Effector memory CD8-positive, alpha-beta T cell (primary cell): ENCODE data around the gene PHC1.
"Not testable (repeated sequence)": the region's sequence is repeated elsewhere in the genome, so short reads cannot be mapped to it uniquely, and the experiment has no call there.

ENCODE experiments used
- ATAC-seq: fragments of 150-1000 bp; cut with Tn5 transposase; replicated peaks from 2 replicates; pipeline ENCODE4 v1.10.0; 2021; ENCODE audit warnings: mild to moderate bottlenecking, moderate library complexity
- DNase-seq, 3 experiments: peaks; one replicate each; pipeline ENCODE4 v3.0.0; 2021
- H3K27ac Mint-ChIP-seq, 2 donors: one replicate each; pipeline ENCODE4 v1.8.0; 2022; ENCODE audit warnings: mild to moderate bottlenecking in 2 of 2, mixed read lengths in 2 of 2, moderate library complexity in 2 of 2
- H3K27me3 Mint-ChIP-seq, 2 donors: one replicate each; pipeline ENCODE4 v1.8.0; 2022; ENCODE audit warnings: mixed read lengths in 2 of 2
- H3K36me3 Mint-ChIP-seq: one replicate; pipeline ENCODE4 v1.8.0; 2022; ENCODE audit warnings: mild to moderate bottlenecking, moderate library complexity, mixed read lengths; ENCODE audit not compliant: insufficient read depth
- H3K4me1 Mint-ChIP-seq, 2 donors: one replicate each; pipeline ENCODE4 v1.8.0; 2022; ENCODE audit warnings: low read depth in 2 of 2, mixed read lengths in 2 of 2
- H3K4me3 Mint-ChIP-seq, 2 donors: one replicate each; pipeline ENCODE4 v1.8.0; 2022; ENCODE audit warnings: mild to moderate bottlenecking in 2 of 2, mixed read lengths in 2 of 2, moderate library complexity in 2 of 2
- H3K9me3 Mint-ChIP-seq, 2 donors: one replicate each; pipeline ENCODE4 v1.8.0; 2022; ENCODE audit warnings: mixed read lengths in 2 of 2

Gene PHC1

DNA sequence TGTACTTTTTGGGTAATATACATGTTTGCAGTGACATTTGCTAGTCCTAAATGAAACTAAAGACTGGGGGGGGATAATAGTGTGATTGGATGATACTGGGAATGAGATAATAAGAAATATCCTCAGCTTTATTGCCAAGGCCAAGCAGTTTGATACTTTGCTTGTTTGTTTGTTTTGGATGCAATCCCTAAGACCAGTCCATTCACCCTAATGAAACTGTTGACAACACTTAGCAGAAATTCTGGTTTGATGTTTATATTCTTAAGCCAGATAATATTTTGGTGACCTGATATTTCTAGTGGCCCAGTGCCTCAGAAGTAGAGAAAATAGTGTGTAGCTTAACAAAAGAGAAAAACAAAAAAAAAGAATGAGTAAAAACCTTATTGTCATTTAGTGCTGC lies 1.8 kb downstream of the PHC1 start:
- no peak for ATAC-seq
- Mint-ChIP-seq H3K36me3 (peaks cover 7% of the 10 kb centered on the region), H3K27me3 (no peaks in the 10 kb centered on the region), H3K9me3 (no peaks in the 10 kb centered on the region), H3K27ac (no peak overlapping the region), H3K4me1 (peaks cover 4 to 9% of the 10 kb centered on the region in 2 donors), H3K4me3 (no peak overlapping the region)
- DNase-seq = no peak

DNA sequence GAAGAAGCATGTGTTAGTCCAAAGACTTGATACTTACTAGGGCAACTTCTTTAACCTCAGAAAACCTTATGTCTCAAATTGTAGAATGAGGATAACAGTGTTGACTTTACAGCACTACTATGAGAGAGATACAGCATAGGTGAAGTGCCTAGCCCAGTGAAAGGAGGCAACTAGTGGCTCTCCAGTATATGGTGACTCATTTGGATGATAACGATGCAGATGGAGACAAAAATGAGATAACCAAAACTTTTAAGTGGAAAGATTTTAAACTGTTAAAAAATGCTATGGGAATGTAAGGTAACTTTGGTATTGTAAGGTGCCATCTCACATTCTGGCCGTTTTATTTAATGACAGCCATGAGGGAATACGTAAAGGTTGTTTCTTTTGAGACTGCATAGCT lies 2.7 kb downstream of the PHC1 start:
- no peak for ATAC-seq
- Mint-ChIP-seq H3K4me1 (peaks cover 4 to 9% of the 10 kb centered on the region in 2 donors), H3K27ac (no peak overlapping the region), H3K36me3 (peaks cover 10% of the 10 kb centered on the region), H3K4me3 (no peak overlapping the region), H3K9me3 (no peaks in the 10 kb centered on the region), H3K27me3 (no peaks in the 10 kb centered on the region)
- no peak for DNase-seq

DNA sequence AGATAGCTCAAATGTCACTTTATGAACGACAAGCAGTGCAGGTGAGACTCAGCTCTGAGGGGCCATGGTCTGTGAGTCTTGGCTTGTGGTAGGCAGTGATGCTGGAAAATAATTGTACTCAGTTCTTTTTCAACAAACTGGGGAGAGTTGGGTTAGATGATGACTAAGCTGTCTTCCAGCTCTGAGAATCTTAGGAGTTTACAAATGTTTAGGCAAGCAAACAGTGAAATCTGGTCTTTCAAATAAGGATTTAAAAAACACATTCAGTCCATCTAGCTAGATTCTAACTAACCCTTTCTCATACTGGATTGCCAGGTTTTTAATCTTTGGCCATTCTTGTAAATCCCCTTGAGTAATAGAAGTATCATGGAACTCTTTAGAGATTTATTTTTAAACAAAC lies 3.4 kb downstream of the PHC1 start:
- Mint-ChIP-seq H3K9me3 (no peaks in the 10 kb centered on the region), H3K36me3 (peaks cover 14% of the 10 kb centered on the region), H3K27me3 (no peaks in the 10 kb centered on the region), H3K27ac (no peak overlapping the region), H3K4me3 (no peak overlapping the region), H3K4me1 (peaks cover 4 to 9% of the 10 kb centered on the region in 2 donors)
- ATAC-seq (no peak), DNase-seq (no peak)

DNA sequence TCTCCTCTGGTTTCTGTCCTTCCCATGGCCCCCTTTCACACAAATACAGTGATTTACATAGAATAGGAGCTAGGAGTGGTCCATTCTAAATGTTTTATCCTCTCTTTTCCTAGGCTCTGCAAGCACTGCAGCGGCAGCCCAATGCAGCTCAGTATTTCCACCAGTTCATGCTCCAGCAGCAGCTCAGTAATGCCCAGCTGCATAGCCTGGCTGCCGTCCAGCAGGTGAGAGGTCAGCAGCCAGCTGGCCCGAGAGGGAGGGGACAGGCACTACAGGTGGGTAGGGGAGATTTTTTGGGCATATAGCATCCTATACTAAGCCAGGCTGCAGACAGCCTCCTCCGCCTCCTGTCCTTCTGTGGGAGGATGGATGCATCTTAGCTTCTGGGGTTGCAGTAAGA lies 5.3 kb downstream of the PHC1 start:
- H3K27me3 Mint-ChIP-seq, ATAC-seq, H3K27ac Mint-ChIP-seq, H3K4me3 Mint-ChIP-seq, H3K4me1 Mint-ChIP-seq, DNase-seq, H3K9me3 Mint-ChIP-seq: not testable (repeated sequence)
- H3K36me3 Mint-ChIP-seq = peaks cover 14% of the 10 kb centered on the region

DNA sequence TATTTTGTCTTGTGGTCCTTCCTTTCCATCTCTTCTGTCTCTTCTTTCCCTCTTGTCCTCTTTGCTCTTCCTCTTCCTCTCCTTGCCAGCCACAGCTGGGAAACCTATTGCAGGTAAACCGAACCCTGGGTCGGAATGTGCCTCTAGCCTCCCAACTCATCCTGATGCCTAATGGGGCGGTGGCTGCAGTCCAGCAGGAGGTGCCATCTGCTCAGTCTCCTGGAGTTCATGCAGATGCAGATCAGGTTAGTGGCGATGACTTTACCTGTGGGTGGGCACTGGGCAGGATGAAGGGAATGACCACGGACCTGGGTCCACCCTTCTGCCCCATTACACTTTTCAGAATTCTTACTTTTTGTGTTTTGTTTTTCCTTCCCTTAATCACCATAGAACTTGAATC lies 8.2 kb downstream of the PHC1 start:
- no peak overlapping the region for H3K27ac Mint-ChIP-seq
- H3K4me1 Mint-ChIP-seq = peaks cover 0 to 3% of the 10 kb centered on the region in 2 donors
- H3K36me3 Mint-ChIP-seq = peaks cover 14% of the 10 kb centered on the region
- H3K9me3 Mint-ChIP-seq = no peaks in the 10 kb centered on the region
- DNase-seq (no peak), ATAC-seq (no peak)
- H3K27me3 Mint-ChIP-seq = no peaks in the 10 kb centered on the region
- no peak overlapping the region for H3K4me3 Mint-ChIP-seq

DNA sequence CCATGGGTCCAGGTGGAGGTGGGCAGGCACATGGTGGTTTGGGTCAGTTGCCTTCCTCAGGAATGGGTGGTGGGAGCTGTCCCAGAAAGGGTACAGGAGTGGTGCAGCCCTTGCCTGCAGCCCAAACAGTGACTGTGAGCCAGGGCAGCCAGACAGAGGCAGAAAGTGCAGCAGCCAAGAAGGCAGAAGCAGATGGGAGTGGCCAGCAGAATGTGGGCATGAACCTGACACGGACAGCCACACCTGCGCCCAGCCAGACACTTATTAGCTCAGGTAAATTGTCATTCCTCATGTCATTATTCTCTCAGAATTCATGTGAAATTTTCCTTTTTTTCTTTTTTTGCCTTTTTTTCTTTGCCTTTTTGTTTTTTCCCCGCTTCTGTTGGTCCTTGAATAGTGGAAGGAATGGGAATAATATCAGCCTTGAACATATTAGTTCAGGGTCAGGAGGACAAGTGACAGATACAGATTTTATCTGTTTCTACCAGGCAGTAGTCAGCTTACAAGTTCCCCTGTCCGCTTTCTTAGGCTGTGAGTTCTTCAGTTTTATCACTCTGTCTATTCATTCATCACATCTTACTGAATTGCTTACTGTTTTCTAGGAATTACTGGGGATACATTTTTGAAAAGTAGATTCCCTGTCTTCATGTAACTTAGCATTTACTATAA lies 16.5 kb downstream of the PHC1 start:
- not testable (repeated sequence) for H3K27ac Mint-ChIP-seq, H3K27me3 Mint-ChIP-seq, DNase-seq, H3K9me3 Mint-ChIP-seq, H3K4me1 Mint-ChIP-seq, H3K36me3 Mint-ChIP-seq, ATAC-seq, H3K4me3 Mint-ChIP-seq

GRCh38 chr12:8932464-8932863 lies 18.2 kb downstream of the PHC1 start:
- not testable (repeated sequence) for H3K27ac Mint-ChIP-seq, H3K27me3 Mint-ChIP-seq, ATAC-seq, H3K9me3 Mint-ChIP-seq, DNase-seq, H3K4me3 Mint-ChIP-seq, H3K4me1 Mint-ChIP-seq
- H3K36me3 Mint-ChIP-seq = peaks cover 11% of the 10 kb centered on the region

- Mint-ChIP-seq H3K36me3 (peaks cover 19% of the 10 kb centered on the region), H3K27ac (peak overlapping the region in 1 of 2 donors; percentile 62)
- H3K9me3 Mint-ChIP-seq, ATAC-seq, H3K27me3 Mint-ChIP-seq, DNase-seq, H3K4me1 Mint-ChIP-seq, H3K4me3 Mint-ChIP-seq: not testable (repeated sequence)
Measured at GRCh38 chr12:8934080-8934479, 19.8 kb downstream of the PHC1 start.

DNA sequence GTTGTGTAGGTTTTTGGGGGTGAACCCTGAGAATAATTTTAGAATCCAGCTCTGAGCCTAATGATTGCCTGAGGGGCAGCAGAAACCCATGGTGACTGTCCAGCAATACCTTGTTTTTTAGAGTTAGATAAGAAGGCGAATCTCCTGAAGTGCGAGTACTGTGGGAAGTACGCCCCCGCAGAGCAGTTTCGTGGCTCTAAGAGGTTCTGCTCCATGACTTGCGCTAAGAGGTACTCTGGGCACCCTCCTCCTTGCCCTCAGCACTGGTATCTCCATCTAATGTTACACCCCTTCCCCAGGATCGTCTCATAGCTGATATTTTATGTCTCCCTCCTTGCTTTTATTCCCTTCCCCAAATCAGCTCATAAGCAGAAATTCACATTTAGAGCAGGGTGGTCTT lies 22.4 kb downstream of the PHC1 start:
- Mint-ChIP-seq H3K4me3 (no peak overlapping the region), H3K36me3 (peaks cover 34% of the 10 kb centered on the region), H3K27ac (peak overlapping the region in 1 of 2 donors; percentile 6), H3K27me3 (no peaks in the 10 kb centered on the region), H3K9me3 (no peaks in the 10 kb centered on the region), H3K4me1 (peaks cover 0 to 1% of the 10 kb centered on the region in 2 donors)
- no peak for ATAC-seq
- no peak for DNase-seq

DNA sequence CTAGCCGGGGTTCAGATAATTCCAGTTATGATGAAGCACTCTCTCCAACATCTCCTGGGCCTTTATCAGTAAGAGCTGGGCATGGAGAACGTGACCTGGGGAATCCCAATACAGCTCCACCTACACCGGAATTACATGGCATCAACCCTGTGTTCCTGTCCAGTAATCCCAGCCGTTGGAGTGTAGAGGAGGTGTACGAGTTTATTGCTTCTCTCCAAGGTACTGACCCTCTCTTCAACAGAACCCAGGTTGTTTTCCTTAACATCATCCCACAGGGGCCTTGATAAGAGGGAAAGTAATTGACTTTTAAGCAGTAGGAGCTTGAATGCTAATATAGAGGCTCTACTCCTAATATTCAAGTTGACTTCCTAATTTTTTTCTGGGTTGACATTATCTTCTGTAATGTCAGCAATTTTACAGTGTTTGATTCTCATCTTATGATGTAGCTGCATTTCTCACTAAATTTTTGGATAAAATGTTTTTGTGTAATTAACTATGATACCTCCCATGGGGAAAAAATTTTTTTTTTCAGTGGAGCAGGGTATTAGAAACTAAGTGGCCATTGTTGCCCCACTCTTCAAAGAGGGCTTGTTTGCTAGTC lies 23.6 kb downstream of the PHC1 start:
- not testable (repeated sequence) for H3K4me3 Mint-ChIP-seq, H3K27ac Mint-ChIP-seq, H3K27me3 Mint-ChIP-seq, H3K4me1 Mint-ChIP-seq, H3K9me3 Mint-ChIP-seq, DNase-seq, ATAC-seq
- H3K36me3 Mint-ChIP-seq = peaks cover 42% of the 10 kb centered on the region

- peaks cover 62% of the 10 kb centered on the region for H3K36me3 Mint-ChIP-seq
- no peak for DNase-seq
- H3K27me3 Mint-ChIP-seq = no peaks in the 10 kb centered on the region
- peak overlapping the region; percentile 10 to 16 for H3K27ac Mint-ChIP-seq
- H3K4me3 Mint-ChIP-seq = no peak overlapping the region
- no peaks in the 10 kb centered on the region for H3K9me3 Mint-ChIP-seq
- H3K4me1 Mint-ChIP-seq = peaks cover 13 to 14% of the 10 kb centered on the region in 2 donors
- ATAC-seq = no peak
Measured at GRCh38 chr12:8941691-8942478, 27.6 kb downstream of the PHC1 start.

DNA sequence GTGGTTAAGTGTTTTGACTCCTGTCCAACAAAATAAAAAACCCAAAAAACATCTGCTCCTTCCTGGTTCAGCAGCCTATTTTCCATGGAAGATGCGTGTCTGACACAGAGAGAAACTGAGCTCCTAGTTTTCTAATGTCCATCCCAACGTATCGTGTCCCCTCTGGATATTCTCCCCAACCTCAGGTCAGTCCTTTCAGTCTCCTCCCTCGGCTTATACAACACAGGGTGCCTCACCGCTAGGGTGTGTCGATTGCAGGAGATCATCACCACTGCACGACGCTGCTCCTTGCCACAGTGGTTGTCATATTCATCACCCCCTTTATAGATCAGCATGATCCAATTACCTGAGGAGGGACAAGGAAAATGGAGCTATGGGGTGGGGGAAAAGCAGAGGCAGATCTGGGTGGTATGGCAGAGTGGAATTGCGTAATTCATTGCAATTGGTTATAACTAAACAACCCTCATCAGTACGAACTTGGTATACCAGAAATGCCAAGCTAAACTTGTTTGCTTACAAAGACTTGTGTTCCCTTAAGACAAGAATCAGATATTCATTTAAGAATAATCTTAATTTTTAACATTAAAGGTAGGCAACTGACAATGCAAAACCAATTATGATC lies 29.4 kb downstream of the PHC1 start:
- no peaks in the 10 kb centered on the region for H3K9me3 Mint-ChIP-seq
- H3K4me3 Mint-ChIP-seq = no peak overlapping the region
- no peaks in the 10 kb centered on the region for H3K27me3 Mint-ChIP-seq
- peak overlapping the region in 1 of 2 donors; percentile 16 for H3K27ac Mint-ChIP-seq
- H3K36me3 Mint-ChIP-seq = peaks cover 56% of the 10 kb centered on the region
- no peak for DNase-seq
- H3K4me1 Mint-ChIP-seq = peaks cover 21 to 32% of the 10 kb centered on the region in 2 donors
- no peak for ATAC-seq

DNA sequence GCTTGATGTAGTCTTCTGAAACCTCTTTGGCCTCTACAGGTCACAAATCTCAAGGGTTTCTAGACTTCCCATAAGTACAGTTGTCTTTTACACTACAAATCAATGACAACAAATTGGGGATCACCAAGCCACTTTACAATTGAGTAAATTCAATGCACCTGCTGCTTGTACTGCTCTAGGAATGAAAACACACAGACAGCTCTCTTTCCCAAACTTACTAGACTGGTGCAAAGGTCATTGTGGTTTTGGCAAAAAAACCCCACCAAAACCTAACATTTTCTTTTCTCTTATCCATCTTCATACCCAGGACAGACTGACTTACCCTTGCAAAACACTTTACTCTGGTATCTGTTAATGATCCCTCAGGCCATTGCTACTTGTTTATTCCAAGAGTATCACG lies 32.4 kb downstream of the PHC1 start:
- DNase-seq (no peak), ATAC-seq (no peak)
- Mint-ChIP-seq H3K27me3 (no peaks in the 10 kb centered on the region), H3K4me1 (peaks cover 36 to 56% of the 10 kb centered on the region in 2 donors), H3K4me3 (peak overlapping the region in 1 of 2 donors; percentile 91), H3K27ac (peak overlapping the region; percentile 62 to 88), H3K36me3 (peaks cover 49% of the 10 kb centered on the region), H3K9me3 (no peaks in the 10 kb centered on the region)
